ENCODE data around the gene EEF1AKMT4.

- TF ChIP-seq POLR2A (IDR thresholded peaks at IDR 0.05) (no peak), CTCF (IDR thresholded peaks at IDR 0.05) (no peak)
These were observed 8.4 kb upstream of the EEF1AKMT4 start for GRCh38 chr3:184241141-184241446.
